Measurements from ENCODE around the gene MACROD2. TPM values are rescaled to one million over a fixed set of nuclear protein-coding genes. Genes with fewer than 3 reads are reported as not detected.

Gene MACROD2
- total RNA-seq, 1 donor from 2014 or later: 6.4 TPM

- Mint-ChIP-seq H3K4me1 (peaks cover 30% of the 10 kb centered on the region), H3K9me3 (no peaks in the 10 kb centered on the region), H3K27me3 (ENCODE audit: low read depth) (no peaks in the 10 kb centered on the region), H3K36me3 (ENCODE audit: low read depth) (no peaks in the 10 kb centered on the region), H3K27ac (ENCODE audit: unreplicated experiment) (peak overlapping the region; percentile 29), H3K4me3 (peak overlapping the region; percentile 50)
- DNase-seq (ENCODE audit: low read depth, low spot score): no peak
- TF ChIP-seq CTCF (conservative IDR thresholded peaks at IDR 0.05): no peak
Measured at GRCh38 chr20:14826543-14827313, 831.4 kb downstream of the MACROD2 start.

GRCh38 chr20:14828459-14828858, 833.1 kb downstream of the MACROD2 start:
- H3K36me3 Mint-ChIP-seq (ENCODE audit: low read depth): no peaks in the 10 kb centered on the region
- DNase-seq (ENCODE audit: low read depth, low spot score): no peak
- H3K4me1 Mint-ChIP-seq: peaks cover 30% of the 10 kb centered on the region
- no peak overlapping the region for H3K27ac Mint-ChIP-seq (ENCODE audit: unreplicated experiment)
- no peak overlapping the region for H3K4me3 Mint-ChIP-seq
- no peaks in the 10 kb centered on the region for H3K9me3 Mint-ChIP-seq
- no peaks in the 10 kb centered on the region for H3K27me3 Mint-ChIP-seq (ENCODE audit: low read depth)
- no peak for TF ChIP-seq CTCF (conservative IDR thresholded peaks at IDR 0.05)

GRCh38 chr20:14829906-14830305, 834.6 kb downstream of the MACROD2 start:
- Mint-ChIP-seq H3K9me3 (no peaks in the 10 kb centered on the region), H3K36me3 (ENCODE audit: low read depth) (no peaks in the 10 kb centered on the region), H3K4me3 (no peak overlapping the region), H3K4me1 (peaks cover 23% of the 10 kb centered on the region), H3K27me3 (ENCODE audit: low read depth) (no peaks in the 10 kb centered on the region), H3K27ac (ENCODE audit: unreplicated experiment) (no peak overlapping the region)
- no peak for TF ChIP-seq CTCF (conservative IDR thresholded peaks at IDR 0.05)
- DNase-seq (ENCODE audit: low read depth, low spot score): no peak

GRCh38 chr20:14830466-14830865, 835.1 kb downstream of the MACROD2 start:
- TF ChIP-seq CTCF (conservative IDR thresholded peaks at IDR 0.05): no peak
- no peak for DNase-seq (ENCODE audit: low read depth, low spot score)
- Mint-ChIP-seq H3K27ac (ENCODE audit: unreplicated experiment) (no peak overlapping the region), H3K4me3 (no peak overlapping the region), H3K4me1 (peaks cover 19% of the 10 kb centered on the region), H3K36me3 (ENCODE audit: low read depth) (no peaks in the 10 kb centered on the region), H3K9me3 (no peaks in the 10 kb centered on the region), H3K27me3 (ENCODE audit: low read depth) (no peaks in the 10 kb centered on the region)

- Mint-ChIP-seq H3K4me1 (peaks cover 15% of the 10 kb centered on the region), H3K4me3 (no peak overlapping the region), H3K9me3 (no peaks in the 10 kb centered on the region), H3K27ac (ENCODE audit: unreplicated experiment) (no peak overlapping the region), H3K36me3 (ENCODE audit: low read depth) (no peaks in the 10 kb centered on the region), H3K27me3 (ENCODE audit: low read depth) (no peaks in the 10 kb centered on the region)
- TF ChIP-seq CTCF (conservative IDR thresholded peaks at IDR 0.05): no peak
- DNase-seq (ENCODE audit: low read depth, low spot score): no peak
Measured at GRCh38 chr20:14830899-14831298, 835.6 kb downstream of the MACROD2 start.

Data from neural crest cell (in vitro differentiated cells).